Right atrium auricular region (tissue), 2 donors: ENCODE data around the gene CCDC158. TPM values are rescaled to one million over a fixed set of nuclear protein-coding genes. Genes with fewer than 3 reads are reported as not detected.

ENCODE experiments used
- DNase-seq: peaks from one replicate; pipeline ENCODE4 v3.0.0-alpha.2; 2019; ENCODE audit warnings: low spot score
- H3K27ac ChIP-seq, 2 donors: fragments of 200-600 bp; sonication (generic); 1 replicate in 1 of 2; 2 replicates in 1 of 2; pipeline ENCODE4 v1.5.1; 2016 to 2019
- H3K27me3 ChIP-seq, 2 donors: fragments of 200-600 bp; sonication (generic); one replicate each; pipeline versions ENCODE4 v1.5.1 to v1.6.0; 2017 to 2019
- H3K36me3 ChIP-seq: fragments of 200-600 bp; sonication (generic); one replicate; pipeline ENCODE4 v1.5.1; 2016
- H3K4me1 ChIP-seq, 2 donors: fragments of 200-600 bp; sonication (generic); one replicate each; pipeline versions ENCODE4 v1.5.1 to v1.6.0; 2017 to 2019
- H3K4me3 ChIP-seq, 2 donors: fragments of 200-600 bp; sonication (generic); 1 replicate in 1 of 2; 2 replicates in 1 of 2; pipeline ENCODE4 v1.5.1; 2017 to 2019; ENCODE audit warnings: mild to moderate bottlenecking in 1 of 2, moderate library complexity in 1 of 2
- H3K9me3 ChIP-seq, 2 donors: fragments of 200-600 bp; sonication (generic); one replicate each; pipeline ENCODE4 v1.5.1; 2019
- total RNA-seq, 2 donors: library from RNA; depleted of rRNA; stranded (reverse); fragments of >200 nt; gene quantifications; one replicate each; pipeline ENCODE4 v1.1.0, GENCODE V29; 2016
- TF ChIP-seq, protein P1 (sequence below), 2 donors: fragments of 200-600 bp; sonication (generic); IDR thresholded peaks; one replicate each; pipeline ENCODE4 v1.5.1; 2019; ENCODE audit warnings: antibody characterized with exemption in 2 of 2

The CCDC158 gene
- total RNA-seq, 2 donors from 2014 or later = 0.19 to 0.79 TPM

DNA sequence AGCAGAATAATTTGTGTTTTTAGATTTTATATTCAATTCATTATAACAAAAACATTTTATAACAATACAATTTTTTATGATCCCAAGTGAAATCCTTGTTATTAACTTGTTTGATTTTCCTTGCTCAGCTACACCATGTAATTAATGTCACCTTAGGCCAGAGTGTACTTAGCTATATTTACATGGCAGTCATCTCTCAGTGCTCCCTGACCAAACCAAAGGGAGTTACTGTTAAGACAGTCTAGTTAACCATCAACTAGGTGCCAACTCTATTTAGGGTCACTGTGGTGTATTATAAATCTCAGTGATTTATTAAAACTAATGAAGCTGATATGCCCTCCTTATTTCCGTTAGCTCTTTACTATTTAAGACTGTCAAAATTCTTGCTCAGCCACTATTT is 44.4 kb downstream of the CCDC158 start:
- Histone ChIP-seq H3K4me1 (no peaks in the 10 kb centered on the region), H3K27me3 (no peaks in the 10 kb centered on the region), H3K9me3 (no peaks in the 10 kb centered on the region), H3K36me3 (no peaks in the 10 kb centered on the region), H3K27ac (no peak overlapping the region), H3K4me3 (no peak overlapping the region)
- no peak for DNase-seq
- TF ChIP-seq, protein P1, sequence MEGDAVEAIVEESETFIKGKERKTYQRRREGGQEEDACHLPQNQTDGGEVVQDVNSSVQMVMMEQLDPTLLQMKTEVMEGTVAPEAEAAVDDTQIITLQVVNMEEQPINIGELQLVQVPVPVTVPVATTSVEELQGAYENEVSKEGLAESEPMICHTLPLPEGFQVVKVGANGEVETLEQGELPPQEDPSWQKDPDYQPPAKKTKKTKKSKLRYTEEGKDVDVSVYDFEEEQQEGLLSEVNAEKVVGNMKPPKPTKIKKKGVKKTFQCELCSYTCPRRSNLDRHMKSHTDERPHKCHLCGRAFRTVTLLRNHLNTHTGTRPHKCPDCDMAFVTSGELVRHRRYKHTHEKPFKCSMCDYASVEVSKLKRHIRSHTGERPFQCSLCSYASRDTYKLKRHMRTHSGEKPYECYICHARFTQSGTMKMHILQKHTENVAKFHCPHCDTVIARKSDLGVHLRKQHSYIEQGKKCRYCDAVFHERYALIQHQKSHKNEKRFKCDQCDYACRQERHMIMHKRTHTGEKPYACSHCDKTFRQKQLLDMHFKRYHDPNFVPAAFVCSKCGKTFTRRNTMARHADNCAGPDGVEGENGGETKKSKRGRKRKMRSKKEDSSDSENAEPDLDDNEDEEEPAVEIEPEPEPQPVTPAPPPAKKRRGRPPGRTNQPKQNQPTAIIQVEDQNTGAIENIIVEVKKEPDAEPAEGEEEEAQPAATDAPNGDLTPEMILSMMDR (IDR thresholded peaks at IDR 0.05) = no peak

DNA sequence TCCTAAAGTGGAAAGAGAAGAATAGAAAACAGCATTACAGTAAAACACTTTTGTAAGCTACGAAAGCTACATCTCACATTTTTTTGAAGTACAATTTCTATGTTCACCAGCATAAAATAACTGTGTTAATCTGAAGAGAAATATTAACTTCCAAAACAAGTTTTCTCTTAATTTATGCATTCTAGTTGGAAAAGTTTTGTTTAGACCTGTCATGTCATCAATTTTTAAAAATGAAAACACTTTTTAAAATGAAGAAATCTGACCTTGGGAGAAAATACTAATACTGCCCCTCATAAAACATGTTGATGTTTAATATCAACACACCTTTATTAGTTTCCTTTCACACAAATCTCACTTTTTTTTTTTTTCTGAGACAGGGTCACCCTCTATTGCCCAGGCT is 45.2 kb downstream of the CCDC158 start:
- Histone ChIP-seq H3K27ac (no peak overlapping the region), H3K27me3 (no peaks in the 10 kb centered on the region), H3K4me1 (no peaks in the 10 kb centered on the region), H3K36me3 (no peaks in the 10 kb centered on the region), H3K9me3 (no peaks in the 10 kb centered on the region), H3K4me3 (no peak overlapping the region)
- DNase-seq = no peak
- TF ChIP-seq, protein P1 (IDR thresholded peaks at IDR 0.05) = no peak

DNA sequence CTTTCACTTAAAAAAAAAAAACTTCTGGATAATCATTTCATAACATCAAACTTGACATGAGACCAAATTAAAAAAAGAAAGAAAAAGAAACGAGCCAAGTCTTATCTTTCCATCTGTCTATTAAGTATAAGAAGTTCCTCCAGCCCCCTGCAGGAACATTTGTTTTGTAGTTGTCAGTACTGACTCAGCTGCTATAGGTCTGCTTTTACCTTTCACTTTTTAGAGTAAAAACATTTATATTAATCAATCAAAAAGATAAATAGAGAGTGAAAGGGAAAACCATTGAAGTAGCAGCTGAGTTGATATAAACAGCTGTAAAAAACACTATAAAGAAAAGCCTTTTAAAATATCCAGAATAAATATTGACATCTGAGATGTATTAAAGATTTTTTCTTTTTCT is 46.1 kb downstream of the CCDC158 start:
- no peaks in the 10 kb centered on the region for H3K36me3 ChIP-seq

DNA sequence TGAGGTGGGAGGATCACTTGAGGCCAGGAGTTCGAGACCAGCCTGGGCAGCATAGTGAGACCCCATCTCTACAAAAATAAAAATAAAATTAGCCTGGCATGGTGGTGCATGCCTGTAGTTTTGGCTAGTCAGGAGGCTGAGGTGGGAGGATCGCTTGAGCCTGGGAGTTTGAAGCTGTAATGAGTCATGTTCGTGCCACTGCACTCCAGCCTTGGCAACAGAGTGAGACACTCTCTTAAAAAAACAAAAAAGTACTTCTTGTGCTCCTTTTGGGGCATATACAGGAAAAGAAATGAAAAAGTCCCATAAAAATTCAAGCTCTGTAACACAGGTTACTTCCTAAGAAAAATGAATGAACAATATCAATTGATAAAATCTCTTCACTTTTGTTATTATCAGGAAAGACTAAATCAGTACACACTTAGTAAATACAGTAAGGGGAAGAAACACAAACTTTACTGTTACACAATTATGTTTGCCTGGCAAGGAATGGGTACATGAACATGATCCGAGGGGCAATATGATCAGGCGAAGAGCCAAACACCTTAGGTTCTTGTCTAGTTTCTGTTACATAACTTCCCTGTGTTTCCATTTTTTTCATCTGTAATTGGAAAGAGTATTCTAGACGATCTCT is 46.9 kb downstream of the CCDC158 start:
- no peaks in the 10 kb centered on the region for H3K36me3 ChIP-seq
- no peak overlapping the region for H3K4me3 ChIP-seq
- no peaks in the 10 kb centered on the region for H3K9me3 ChIP-seq
- H3K4me1 ChIP-seq = no peaks in the 10 kb centered on the region
- H3K27ac ChIP-seq = no peak overlapping the region
- H3K27me3 ChIP-seq = no peaks in the 10 kb centered on the region
- TF ChIP-seq, protein P1 (IDR thresholded peaks at IDR 0.05) = no peak
- no peak for DNase-seq

More for the DNA sequence above, 46.1 kb downstream of the CCDC158 start:
- Histone ChIP-seq H3K27ac (no peak overlapping the region), H3K9me3 (no peaks in the 10 kb centered on the region), H3K27me3 (no peaks in the 10 kb centered on the region), H3K4me3 (no peak overlapping the region), H3K4me1 (no peaks in the 10 kb centered on the region)
- no peak for DNase-seq
- TF ChIP-seq, protein P1 (IDR thresholded peaks at IDR 0.05) = no peak

DNA sequence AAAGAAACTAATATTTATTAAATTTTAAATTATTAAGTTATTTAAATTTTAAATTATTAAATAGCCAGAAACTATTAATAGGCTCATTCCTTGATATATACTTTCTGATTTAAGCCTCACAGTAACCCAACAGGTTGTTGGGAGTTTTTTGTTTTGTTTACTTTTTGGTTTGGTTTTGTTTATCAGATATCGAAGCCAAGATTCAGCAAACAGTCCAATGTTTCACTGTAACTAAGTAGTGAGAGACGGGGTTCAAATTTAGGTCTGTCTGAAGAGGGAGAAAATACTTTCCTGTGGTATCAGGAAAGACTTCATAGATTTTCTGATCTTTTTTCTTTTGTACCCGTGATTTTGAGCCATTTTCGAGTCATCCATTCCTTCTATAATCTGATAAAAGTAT is 54.2 kb downstream of the CCDC158 start:
- Histone ChIP-seq H3K27ac (no peak overlapping the region), H3K27me3 (no peaks in the 10 kb centered on the region), H3K4me1 (no peaks in the 10 kb centered on the region), H3K4me3 (no peak overlapping the region), H3K36me3 (no peaks in the 10 kb centered on the region), H3K9me3 (no peaks in the 10 kb centered on the region)
- no peak for DNase-seq
- TF ChIP-seq, protein P1 (IDR thresholded peaks at IDR 0.05) = no peak

DNA sequence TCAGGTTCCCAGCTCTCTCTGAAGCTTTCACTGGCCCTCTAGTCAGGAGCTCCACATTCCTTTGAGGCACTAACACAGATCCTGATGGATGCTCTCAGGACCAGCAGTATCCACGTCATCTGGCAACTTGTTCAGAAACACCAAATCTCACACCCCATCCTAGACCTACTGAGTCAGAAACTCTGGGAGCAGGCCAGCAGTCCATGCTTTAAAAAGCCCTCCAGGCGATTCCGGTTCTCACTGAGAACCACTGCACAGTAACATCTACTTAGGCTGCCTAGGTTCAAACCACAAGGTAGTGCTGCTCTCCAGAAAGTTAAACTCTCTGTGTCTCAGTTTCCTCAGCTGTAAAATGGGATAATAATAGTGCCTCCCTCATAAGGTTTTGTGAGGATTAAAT is 55.3 kb downstream of the CCDC158 start:
- Histone ChIP-seq H3K4me1 (no peaks in the 10 kb centered on the region), H3K4me3 (no peak overlapping the region), H3K9me3 (no peaks in the 10 kb centered on the region), H3K36me3 (no peaks in the 10 kb centered on the region), H3K27ac (no peak overlapping the region), H3K27me3 (no peaks in the 10 kb centered on the region)
- TF ChIP-seq, protein P1 (IDR thresholded peaks at IDR 0.05) = no peak
- DNase-seq = no peak
